PC-9 (cell line): ENCODE results near the gene SHROOM3.

ENCODE experiments used
- EZH2 ChIP-seq: fragments of 200-600 bp; sonication (generic); IDR thresholded peaks from 2 replicates; pipeline ENCODE4 v1.8.0; 2017; ENCODE audit warnings: antibody characterized with exemption, low read depth
- TF ChIP-seq, protein P1 (sequence below): fragments of 200-600 bp; sonication (generic); conservative IDR thresholded peaks from 2 replicates; pipeline ENCODE4 v1.6.1; 2017; ENCODE audit warnings: mixed run types, antibody characterized with exemption, mild to moderate bottlenecking, moderate library complexity

DNA sequence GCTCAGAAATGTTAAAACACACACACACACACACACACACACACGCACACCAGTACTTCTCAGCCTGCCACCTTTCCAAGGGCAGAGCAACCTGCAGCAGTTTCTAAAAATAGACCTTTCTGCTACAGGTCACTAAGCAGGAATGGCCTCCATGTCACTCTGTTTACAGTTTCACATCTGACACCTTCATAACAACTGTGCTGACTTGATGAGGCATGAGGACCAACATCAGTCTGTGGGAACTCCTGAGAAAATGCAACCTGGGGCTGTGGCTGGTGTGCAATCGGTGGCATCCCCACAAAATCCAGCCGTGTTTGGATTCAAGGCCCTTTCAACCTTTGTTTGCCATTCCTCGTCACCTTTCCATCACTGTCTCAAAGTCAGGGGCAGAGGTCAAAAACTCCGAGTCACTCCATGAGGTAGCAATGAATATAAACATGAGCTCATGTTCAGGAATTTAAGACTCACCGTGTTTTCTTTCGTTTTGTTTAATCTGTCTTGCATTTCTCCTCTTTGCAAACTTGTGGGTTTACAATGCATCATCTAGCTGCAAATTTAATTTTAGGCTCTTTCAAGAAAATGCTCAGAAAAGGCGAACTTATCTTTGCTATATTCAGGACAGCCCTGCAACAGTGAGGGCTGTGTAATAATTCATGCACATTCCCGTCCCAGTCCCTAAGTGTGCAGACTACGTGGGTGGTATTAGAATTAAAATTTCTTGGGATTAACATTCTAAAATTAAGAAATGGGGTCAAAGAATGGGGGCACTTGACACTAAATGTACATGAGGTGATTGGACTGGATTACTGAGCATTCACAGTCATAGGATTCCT lies 135.3 kb downstream of the SHROOM3 start:
- TF ChIP-seq, protein P1, sequence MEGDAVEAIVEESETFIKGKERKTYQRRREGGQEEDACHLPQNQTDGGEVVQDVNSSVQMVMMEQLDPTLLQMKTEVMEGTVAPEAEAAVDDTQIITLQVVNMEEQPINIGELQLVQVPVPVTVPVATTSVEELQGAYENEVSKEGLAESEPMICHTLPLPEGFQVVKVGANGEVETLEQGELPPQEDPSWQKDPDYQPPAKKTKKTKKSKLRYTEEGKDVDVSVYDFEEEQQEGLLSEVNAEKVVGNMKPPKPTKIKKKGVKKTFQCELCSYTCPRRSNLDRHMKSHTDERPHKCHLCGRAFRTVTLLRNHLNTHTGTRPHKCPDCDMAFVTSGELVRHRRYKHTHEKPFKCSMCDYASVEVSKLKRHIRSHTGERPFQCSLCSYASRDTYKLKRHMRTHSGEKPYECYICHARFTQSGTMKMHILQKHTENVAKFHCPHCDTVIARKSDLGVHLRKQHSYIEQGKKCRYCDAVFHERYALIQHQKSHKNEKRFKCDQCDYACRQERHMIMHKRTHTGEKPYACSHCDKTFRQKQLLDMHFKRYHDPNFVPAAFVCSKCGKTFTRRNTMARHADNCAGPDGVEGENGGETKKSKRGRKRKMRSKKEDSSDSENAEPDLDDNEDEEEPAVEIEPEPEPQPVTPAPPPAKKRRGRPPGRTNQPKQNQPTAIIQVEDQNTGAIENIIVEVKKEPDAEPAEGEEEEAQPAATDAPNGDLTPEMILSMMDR, result no peak
- TF ChIP-seq EZH2, result no peak
